Epithelial cell of prostate (primary cell): ENCODE data around the gene PSMD13.

Experiments used
- DNase-seq: peaks from one replicate; pipeline ENCODE4 v3.0.0-alpha.2; 2011; ENCODE audit warnings: low read depth, low spot score
- H3K27ac ChIP-seq: fragments of 450-650 bp; 2 replicates; pipeline ENCODE4 v1.5.1; 2017; ENCODE audit warnings: mild to moderate bottlenecking

PSMD13 gene

DNA sequence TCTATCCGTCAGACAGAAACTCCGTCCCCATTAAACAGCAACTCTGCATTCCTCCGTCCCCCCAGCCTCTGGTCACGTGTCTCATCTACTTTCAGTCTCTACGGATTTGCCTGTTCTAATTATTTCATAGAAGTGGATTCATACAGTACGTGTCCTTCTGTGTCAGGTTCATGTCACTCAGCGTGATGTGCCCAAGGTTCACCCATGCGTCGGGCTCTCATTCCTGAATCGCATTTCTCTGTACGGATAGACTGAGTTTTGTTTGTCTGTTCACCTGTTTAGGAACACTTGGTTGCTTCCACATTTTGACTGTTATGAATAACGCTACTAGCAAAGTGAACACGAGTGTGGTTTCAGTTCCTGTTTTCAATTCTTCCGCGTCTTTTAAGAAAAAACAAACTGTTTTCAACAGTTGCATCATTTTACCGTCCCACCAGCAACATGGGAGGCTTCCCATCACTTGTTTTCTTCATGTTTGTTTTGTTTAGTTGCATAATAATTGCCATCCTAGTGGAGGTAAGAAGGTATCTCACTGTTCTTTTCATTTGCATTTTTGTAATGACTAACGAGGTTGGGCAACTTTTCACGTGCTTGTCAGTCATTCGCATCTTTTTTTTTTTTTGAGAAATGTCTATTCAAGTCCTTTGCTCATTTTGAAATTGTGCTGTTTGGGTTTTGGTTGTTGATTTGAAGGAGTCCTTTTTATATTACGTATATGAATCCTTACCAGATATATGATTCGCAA lies 32.5 kb downstream of the PSMD13 start:
- DNase-seq: no peak
- no peak overlapping the region for H3K27ac ChIP-seq

DNA sequence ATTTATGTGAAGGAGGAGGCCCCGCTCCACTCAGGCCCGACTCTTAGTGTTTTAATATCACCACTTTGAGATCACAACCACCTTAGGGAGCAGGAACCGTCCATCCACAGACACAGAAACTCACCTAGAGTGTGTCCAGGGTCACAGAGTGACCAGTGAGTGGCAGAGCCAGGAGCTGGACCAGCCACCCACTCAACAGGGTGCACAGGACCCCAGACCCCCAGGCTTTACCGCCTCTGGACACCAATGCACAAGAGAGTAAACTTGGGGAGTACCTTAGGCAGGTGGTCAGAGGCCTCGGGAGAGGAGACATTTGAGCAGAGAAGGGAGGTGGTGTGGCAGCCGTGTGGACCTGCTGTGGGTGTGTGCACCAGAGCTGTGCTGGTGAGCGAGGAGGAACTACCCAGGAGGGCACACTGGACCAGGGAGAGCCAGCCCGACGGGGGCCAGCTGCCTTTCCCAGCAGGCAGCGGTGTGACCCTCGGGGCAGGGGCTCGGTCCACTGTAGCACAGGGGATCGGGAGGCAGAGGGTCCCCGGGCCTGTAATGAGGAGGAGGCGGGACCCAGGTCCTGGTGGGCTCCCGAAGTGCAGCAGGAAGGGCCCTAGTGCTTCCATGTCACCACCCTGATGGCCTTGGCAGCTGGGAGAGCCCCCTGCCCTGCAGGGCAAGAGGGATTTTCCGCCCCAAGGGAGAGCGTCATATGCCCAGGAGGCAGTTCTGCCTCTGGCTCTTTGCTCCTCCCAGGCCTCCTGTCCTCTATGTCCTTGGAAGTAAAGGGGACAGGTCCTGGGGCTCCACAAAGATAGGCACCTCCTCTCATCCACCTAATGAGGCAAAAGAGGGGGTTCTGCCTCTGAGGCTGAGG lies 33.9 kb downstream of the PSMD13 start:
- no peak overlapping the region for H3K27ac ChIP-seq
- no peak for DNase-seq

DNA sequence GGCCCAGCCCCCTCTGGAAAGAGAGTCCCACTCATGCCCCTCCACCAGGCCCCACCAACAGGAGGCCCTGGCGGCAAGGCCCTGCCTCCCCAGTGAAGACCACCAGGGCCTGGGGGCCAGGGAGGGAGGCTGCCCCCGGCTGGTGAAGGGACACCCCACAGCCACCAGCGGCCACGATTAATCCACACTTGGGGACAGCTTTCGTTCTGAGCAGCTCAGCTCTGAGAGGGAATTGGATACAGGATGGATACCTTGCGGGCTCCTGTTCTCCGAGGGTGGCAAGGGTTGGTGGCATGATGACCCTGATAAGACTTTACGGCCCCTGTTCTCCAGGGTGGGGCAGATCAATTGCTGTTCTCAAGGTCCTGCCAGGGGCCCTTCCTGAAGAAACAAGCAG lies 34.5 kb downstream of the PSMD13 start:
- no peak overlapping the region for H3K27ac ChIP-seq
- DNase-seq: no peak

DNA sequence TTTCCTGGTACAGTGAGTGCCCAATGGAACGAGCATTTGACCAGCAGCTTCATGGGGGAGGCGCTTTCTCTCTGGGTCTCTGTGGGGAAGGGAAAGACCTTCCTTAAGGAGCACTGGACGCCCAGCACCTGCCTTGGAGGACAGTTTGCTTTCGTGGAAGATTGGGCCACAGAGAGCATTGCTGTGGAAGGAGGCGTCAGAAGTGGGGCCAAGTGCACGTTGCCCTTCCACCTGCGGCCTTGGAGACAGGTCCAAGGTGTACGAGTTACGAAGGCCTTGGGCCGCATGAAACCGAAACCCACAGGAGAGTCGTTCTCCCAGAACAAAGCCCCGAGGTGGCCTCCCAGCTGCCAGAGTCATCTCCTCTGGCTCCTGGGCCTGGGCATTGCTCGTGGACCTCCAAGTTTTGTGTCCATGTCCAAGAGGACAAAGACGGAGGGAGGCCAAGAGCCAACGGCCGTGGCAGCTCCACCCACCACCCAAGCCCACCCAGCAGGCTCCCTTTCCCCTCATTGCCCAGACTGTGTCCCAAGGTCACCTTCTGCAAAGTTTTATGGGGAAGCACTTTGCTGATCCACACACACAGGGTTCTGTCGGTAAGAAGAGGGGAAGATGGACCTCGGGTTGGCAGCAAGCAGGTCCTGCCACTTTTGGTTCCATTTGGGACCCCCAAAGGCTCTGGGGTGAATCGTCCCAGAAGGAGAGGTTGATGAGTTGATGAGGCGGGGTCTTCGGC lies 35.6 kb downstream of the PSMD13 start:
- H3K27ac ChIP-seq: no peak overlapping the region
- no peak for DNase-seq

DNA sequence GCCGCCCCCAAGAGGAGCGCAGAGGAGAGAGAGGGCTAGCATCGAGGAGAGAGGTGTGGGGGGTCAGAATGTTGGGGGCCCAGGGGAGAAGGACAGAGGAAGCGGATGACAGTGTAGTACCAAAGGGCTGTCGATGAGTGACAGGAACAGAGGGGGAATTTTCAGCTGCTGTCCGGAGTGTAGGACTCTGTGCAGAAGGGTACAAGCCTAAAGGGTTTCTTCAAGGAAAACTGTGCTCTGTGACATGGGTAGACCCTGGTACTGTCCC lies 36.1 kb downstream of the PSMD13 start:
- no peak overlapping the region for H3K27ac ChIP-seq
- no peak for DNase-seq

DNA sequence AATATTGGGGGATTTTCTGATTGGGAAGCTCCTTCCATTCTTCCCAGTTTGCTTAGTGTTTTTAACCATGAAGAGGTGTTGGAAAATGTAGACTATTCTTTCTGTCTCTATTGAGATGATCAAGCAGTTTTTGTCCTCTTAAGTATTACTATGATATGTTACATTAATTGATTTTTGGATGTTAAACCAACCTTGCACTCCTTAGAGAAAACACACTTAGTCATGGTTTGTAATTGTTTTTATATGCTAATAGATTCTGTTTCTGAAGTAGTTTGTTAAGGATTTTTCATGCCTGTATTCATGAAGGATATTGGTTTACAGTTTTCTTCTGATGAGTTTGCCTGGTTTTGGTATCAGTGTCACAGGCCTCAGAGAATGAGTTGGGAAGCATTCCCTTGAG lies 39.4 kb downstream of the PSMD13 start:
- H3K27ac ChIP-seq: no peak overlapping the region

DNA sequence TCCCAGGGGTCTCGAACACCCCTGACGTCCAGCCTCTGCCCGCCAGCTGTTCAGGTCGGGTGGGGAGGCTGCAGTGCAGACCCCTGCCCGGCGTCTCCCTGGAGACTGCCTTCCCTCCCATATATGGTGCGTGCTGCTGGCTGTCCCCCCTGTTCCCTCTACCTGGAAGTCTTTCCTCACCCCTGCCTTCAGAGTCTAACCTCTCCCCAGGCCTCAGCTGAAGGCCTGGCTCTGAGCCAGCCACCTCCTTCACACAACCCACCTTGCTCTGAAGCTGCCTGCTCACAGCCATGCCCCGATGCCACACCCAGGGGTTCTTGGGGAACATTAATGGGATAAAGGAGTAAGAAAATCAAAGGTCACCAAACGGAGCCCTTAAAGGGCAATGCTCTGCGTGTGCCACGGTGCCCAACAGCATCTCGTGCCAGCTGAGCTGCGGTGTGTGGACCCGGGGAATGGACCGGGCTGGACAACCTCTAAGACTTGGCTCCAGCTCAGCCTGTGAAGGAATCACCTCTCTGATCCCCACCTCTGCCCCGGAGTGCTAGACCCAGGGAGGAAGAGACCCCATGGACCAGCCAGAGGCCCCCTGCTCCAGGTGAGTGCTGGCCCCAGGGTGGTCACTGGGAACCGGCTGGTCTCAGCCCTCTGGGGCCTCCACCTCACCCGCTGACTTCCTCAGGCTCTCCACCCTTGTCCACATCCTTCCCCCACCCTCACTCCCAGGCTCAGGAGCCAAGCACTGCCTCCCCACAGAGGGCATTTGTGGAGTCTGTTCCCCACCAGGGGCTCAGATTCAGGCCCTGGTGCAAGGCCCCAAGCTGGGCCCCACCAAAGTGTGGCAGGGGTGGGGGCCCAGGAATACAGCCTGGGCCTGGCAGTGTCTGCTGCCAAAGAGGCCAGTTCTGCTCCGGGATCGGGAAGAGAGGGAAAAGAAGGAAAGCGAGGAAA lies 41.5 kb downstream of the PSMD13 start, which contains the start of gene NLRP6:
TSS of gene NLRP6 (plus strand) at position 407 of the 951 bp plus-strand sequence. CDS start at position 570, 163 bp downstream.
- H3K27ac ChIP-seq: no peak within 1 kb of the TSS
- DNase-seq: no peak

More for the DNA sequence above, 39.4 kb downstream of the PSMD13 start:
- DNase-seq: no peak

DNA sequence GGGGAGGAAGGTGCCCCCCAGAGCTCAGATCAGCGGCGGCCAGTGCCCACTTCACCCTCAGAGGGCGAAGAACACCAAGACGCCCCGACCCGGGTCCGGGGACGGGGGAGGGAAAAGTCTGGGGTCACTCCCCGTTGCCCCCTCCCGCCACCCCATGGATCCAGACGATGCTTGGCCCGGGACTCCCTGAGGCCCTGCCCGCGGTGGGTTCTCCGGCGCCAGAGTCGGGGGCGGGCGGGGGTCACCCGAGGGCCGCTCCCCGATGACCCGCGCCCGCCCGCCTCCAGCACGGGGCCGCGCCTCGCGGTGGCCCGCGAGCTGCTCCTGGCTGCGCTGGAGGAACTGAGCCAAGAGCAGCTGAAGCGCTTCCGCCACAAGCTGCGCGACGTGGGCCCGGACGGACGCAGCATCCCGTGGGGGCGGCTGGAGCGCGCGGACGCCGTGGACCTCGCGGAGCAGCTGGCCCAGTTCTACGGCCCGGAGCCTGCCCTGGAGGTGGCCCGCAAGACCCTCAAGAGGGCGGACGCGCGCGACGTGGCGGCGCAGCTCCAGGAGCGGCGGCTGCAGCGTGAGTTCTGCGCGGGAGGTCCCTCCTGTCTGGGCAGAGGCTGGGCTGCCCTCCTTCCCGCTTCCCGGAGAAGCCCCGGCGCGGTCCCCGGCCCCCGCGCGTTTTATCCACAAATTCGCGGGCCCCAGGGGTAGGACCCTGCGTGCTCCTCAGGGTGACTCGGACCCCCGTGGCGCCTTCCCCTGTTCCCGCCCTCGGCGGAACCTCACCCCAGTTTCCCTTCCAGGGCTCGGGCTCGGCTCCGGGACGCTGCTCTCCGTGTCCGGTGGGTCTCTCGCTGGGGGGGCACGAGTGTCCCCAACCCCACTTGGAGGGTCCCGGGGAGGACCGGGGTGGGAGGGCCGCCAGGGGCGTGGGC lies 42.5 kb downstream of the PSMD13 start:
- DNase-seq: no peak
- H3K27ac ChIP-seq: no peak overlapping the region

DNA sequence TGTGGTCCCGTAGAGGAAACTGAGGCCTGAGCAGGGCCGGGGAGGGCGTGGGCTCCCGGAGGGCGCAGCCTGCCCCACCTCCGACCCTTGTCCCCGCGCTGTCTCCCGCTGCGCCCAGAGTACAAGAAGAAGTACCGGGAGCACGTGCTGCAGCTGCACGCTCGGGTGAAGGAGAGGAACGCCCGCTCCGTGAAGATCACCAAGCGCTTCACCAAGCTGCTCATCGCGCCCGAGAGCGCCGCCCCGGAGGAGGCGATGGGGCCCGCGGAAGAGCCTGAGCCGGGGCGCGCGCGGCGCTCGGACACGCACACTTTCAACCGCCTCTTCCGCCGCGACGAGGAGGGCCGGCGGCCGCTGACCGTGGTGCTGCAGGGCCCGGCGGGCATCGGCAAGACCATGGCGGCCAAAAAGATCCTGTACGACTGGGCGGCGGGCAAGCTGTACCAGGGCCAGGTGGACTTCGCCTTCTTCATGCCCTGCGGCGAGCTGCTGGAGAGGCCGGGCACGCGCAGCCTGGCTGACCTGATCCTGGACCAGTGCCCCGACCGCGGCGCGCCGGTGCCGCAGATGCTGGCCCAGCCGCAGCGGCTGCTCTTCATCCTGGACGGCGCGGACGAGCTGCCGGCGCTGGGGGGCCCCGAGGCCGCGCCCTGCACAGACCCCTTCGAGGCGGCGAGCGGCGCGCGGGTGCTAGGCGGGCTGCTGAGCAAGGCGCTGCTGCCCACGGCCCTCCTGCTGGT lies 43.4 kb downstream of the PSMD13 start:
- no peak for DNase-seq
- H3K27ac ChIP-seq: no peak overlapping the region

DNA sequence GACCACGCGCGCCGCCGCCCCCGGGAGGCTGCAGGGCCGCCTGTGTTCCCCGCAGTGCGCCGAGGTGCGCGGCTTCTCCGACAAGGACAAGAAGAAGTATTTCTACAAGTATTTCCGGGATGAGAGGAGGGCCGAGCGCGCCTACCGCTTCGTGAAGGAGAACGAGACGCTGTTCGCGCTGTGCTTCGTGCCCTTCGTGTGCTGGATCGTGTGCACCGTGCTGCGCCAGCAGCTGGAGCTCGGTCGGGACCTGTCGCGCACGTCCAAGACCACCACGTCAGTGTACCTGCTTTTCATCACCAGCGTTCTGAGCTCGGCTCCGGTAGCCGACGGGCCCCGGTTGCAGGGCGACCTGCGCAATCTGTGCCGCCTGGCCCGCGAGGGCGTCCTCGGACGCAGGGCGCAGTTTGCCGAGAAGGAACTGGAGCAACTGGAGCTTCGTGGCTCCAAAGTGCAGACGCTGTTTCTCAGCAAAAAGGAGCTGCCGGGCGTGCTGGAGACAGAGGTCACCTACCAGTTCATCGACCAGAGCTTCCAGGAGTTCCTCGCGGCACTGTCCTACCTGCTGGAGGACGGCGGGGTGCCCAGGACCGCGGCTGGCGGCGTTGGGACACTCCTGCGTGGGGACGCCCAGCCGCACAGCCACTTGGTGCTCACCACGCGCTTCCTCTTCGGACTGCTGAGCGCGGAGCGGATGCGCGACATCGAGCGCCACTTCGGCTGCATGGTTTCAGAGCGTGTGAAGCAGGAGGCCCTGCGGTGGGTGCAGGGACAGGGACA lies 44.1 kb downstream of the PSMD13 start:
- no peak overlapping the region for H3K27ac ChIP-seq
- no peak for DNase-seq

DNA sequence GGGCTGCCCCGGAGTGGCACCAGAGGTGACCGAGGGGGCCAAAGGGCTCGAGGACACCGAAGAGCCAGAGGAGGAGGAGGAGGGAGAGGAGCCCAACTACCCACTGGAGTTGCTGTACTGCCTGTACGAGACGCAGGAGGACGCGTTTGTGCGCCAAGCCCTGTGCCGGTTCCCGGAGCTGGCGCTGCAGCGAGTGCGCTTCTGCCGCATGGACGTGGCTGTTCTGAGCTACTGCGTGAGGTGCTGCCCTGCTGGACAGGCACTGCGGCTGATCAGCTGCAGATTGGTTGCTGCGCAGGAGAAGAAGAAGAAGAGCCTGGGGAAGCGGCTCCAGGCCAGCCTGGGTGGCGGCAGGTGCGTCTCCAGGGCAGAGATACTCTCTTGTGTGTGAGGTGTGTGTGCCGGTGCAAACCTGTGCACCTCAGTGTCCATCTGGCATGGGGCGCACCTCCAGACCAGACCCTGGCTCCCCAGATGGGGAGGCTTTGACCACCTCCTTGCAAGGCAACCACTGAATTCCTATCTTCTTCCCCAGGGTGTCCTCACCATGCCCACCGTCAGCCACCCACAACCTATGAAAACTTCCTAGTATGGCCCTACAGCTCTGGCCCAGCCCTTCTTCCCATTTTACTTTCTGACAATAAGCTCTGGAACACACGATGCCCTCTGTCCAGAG lies 44.8 kb downstream of the PSMD13 start:
- no peak for DNase-seq
- no peak overlapping the region for H3K27ac ChIP-seq

DNA sequence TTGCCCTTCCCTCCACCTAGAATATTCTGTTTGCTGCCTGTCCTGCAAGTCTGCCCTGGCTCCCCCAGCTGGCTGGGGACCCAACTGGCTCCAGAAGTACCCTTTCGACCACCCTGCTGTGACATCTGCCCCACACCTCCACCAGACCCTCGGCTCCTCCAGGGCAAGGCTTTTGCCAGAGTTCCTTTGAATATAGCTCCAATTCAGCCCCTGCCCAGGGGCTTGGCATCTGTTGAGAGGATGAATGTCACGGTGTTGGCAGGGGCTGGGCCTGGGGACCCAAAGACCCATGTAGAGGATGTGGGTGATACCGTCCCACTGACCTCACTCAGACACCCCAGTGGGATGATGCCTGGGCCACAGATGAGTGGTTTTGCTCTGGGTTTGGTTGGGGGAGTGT lies 45.4 kb downstream of the PSMD13 start:
- H3K27ac ChIP-seq: no peak overlapping the region
- no peak for DNase-seq

DNA sequence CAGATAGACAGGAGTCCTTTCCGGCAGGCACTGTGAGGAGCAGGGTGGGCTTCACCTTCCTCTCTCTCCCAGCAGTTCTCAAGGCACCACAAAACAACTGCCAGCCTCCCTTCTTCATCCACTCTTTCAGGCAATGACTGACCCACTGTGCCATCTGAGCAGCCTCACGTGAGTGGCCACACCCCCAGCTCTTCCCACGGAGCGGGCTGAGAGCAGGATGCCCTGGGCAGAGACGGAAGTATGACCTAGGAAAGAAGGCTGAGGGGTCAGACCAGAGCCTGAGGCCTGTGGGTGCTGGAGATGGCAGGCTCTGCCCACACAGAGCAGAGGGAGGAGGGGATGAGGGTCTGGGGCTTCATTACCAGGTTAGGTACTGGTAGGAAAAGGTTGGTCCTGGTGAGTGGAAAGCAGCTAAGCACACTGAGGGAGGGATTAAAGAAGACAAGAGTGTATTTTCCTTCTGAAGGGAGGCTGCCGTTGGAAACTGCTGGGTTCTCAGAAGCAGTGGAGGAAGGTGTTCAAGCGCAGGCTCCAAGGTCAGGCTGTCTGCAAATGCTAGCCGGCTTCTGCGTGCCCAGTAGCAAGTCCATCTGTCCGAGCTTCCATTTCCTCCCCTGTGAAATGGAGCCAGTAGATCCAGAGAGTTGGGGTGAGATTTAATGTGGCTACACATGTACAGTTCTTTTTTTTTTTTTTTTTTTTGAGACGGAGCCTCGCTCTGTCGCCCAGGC lies 46.0 kb downstream of the PSMD13 start:
- DNase-seq: no peak
- no peak overlapping the region for H3K27ac ChIP-seq

DNA sequence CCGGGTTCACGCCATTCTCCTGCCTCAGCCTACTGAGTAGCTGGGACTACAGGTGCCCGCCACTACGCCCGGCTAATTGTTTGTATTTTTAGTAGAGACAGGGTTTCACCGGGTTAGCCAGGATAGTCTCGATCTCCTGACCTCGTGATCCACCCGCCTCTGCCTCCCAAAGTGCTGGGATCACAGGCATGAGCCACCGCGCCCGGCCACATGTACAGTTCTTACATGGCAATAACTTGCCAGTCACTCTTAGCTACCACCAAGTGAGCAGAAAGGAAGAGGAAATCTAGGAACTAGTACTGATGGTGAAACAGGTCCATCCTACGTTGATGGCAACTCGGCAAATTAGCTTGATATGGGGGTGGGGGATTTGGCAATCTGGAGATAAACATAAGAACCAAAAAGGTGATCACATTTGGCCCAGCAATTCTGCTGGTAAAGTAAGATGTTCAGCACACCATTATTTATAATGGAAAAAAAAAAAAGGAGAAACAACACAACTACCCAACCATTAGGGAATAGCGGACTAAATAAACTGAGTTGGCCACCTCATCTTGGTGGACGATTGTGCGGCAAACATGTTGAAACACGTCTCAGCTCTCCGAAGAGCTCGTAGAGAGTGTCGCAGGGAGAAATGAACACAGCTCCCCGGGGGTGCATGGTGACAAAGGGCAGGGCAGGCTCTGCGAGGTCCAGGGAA lies 46.8 kb downstream of the PSMD13 start:
- H3K27ac ChIP-seq: no peak overlapping the region
- no peak for DNase-seq

DNA sequence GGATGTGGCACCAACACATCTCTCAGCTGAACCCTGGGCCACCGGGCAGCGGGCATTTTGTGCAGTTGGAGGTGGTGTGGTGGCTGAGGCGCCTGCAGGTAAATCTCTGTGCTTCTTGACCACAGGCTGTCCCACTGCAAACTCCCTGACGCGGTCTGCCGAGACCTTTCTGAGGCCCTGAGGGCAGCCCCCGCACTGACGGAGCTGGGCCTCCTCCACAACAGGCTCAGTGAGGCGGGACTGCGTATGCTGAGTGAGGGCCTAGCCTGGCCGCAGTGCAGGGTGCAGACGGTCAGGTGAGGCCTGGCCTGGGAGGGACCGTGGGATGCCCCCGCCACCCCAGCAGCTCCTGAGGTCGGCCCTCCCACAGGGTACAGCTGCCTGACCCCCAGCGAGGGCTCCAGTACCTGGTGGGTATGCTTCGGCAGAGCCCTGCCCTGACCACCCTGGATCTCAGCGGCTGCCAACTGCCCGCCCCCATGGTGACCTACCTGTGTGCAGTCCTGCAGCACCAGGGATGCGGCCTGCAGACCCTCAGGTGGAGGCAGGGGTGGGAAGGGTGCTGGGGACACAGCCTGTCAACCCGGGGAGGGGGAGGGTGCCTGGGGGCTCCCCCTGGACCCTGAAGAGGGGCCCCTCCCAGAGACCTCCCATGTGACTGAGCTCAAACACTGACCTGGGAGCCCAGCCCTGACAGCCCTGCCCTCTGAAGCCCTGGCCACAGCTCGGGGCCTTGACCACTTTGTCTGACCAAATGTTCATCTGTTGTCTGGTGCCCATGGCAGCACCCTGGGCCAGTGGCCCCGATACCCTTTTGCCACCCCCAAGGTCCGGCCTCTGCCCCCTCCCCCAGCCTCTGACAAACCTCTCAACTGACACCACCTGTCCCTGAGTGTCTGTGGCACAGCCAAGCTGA lies 47.6 kb downstream of the PSMD13 start:
- no peak for DNase-seq
- H3K27ac ChIP-seq: no peak overlapping the region
